GM21515 (cell line): ENCODE data around the gene RNF207.
A peak's percentile ranks its signal among the peaks of the same experiment; 100 is the strongest.

Source experiments
- ATAC-seq: cut with Tn5 transposase; IDR thresholded peaks from one replicate; pipeline ENCODE4 v1.9.1; 2021; ENCODE audit not compliant: unreplicated experiment

The RNF207 gene, protein sequence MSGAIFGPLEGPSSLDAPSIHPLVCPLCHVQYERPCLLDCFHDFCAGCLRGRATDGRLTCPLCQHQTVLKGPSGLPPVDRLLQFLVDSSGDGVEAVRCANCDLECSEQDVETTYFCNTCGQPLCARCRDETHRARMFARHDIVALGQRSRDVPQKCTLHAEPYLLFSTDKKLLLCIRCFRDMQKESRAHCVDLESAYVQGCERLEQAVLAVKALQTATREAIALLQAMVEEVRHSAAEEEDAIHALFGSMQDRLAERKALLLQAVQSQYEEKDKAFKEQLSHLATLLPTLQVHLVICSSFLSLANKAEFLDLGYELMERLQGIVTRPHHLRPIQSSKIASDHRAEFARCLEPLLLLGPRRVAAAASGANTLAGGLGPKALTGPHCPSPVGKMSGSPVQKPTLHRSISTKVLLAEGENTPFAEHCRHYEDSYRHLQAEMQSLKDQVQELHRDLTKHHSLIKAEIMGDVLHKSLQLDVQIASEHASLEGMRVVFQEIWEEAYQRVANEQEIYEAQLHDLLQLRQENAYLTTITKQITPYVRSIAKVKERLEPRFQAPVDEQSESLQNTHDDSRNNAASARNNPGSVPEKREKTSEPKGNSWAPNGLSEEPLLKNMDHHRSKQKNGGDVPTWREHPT

DNA sequence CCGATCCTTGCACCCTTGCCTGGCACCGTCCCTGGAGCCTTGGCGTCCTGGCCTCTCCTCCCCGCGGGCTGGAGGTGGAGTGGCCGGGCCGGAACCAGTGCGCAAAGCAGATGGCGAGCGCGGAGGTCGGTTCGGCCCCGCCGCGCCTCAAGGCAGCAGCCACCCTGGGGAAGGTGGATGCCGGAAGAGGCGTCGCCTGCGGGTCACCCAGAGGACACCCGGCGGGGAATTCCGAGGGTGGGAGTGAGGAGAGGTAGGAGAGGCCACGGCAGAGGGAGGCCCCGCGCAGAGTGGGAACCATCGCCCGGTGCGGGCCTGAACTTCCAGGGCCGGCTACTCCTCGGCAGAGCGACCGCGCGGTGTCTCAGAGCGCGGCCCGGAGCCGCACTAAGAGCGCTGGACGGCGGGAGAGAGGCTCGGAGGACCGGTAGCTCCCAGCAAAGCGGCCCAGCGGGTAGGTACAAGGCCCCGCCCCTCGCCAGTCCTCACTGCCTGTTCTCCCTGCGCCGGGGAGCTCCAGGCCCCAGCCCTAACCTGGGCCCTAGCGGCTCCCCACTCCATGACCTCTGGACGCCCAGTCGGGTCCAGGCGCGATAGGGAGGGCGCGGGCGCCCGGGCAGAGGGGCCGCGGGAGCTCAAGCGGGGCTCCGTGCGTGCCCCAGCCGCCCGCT, at the start of gene RNF207:
RNF207 (plus strand) TSS at position 271 of the 671 bp plus-strand sequence. CDS start 417 bp downstream, outside the sequence.
- ATAC-seq = peak; percentile 39

DNA sequence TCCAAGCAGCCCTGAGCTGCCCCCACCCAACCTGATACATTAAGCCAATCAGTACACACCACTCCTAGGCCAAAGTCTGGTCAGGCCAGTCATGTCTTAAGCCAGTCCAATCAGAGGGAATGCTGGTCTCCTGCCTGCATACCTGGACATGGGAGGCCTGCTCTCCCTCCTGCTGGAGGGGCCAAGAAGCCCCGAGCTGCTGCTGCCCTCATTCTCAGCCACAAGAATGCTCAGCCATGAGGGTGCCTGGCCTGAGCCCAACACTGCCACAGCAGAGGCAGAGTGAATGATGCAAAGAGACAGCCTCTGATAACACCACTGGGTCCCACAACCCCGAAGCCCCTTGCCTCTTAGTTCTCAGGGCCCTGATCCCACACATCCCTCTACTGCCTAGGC, 48.8 kb upstream of the RNF207 start:
- no peak for ATAC-seq

DNA sequence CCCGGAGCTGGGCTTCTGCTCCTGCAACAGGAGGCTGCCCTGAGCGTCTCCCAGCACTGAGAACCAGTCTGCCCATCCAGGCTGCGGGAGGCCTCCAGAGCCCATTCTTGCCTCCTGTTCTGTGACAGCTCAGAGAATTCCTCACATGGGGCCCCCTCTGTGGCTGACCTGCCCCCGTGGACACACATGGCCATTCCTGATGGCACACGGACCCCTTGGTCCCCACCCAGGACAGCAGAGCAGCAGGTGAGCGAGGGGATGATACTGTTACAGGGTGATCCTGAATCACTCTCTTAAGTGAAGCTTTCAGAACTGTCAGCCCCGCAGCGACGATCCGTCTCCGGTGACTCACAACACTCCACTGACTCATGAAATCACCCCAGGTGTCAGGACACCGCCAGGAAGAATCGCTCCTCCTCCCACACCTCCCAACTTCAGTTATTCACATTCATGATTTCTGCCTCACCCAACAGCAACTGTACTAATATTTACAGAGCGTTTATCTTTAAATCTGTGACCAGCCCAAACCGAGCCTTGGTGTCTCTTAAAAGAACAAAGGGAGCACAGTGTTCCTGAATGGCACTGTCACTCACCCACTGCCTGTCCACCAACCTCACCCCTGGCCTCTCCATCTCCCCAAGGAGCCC, 48.3 kb upstream of the RNF207 start:
- no peak for ATAC-seq

DNA sequence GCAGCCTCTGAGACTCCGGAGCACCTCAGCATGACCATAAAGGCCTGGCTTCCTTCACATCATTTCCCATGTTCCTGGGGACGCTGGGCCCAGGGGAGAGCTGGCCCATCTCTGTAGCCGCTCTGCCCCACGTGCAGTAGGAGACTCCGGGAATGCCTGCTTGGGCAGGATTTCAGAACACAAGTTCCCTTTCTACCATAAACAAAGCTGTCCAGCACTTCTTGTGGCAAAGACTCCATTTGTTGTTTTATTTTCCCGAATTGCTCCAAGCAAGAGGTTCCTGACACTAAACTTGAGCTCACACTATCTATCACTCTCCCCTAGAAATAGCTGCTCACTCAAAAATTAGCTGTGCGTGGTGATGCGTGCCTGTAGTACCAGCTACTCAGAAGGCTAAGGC, 47.7 kb upstream of the RNF207 start:
- ATAC-seq = no peak

DNA sequence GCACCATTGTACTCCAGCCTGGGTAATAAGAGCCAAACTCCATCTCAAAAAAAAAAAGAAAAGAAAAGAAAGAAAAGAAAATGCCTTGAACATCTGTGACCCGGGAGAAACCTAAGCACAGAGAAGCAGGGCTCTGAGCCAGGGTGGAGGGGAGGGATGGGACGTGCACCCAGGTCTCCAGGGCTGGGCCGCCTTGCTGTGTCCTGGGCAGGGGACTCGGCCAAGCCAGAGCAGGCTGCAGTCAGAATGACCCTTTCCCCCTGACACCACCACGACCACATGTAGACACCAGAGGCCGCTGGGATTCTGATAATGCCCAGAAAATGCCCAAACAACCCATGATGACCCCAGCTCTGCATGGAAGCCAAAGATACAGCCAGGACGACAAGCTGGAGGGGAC, 43.6 kb upstream of the RNF207 start:
- no peak for ATAC-seq

DNA sequence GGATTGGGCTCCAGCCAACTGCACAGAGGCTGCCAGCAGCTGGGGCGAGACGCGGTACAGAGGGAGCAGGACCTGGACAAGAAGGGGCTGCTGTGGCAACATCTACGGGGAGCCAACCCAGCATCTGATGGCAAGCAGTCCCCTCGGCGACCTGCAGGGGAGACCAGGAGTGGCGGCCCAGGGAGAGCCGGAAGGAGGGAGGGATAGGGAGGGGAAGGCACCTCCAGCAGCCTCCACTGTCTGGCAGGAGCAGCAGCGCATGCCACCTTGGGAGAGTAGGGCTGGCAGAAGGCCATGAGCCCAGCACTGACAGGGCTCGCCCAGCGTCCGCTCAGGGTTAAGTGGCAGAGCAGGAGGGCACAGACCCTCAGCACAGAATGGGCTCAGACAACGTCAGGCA, 43.1 kb upstream of the RNF207 start:
- ATAC-seq = no peak

DNA sequence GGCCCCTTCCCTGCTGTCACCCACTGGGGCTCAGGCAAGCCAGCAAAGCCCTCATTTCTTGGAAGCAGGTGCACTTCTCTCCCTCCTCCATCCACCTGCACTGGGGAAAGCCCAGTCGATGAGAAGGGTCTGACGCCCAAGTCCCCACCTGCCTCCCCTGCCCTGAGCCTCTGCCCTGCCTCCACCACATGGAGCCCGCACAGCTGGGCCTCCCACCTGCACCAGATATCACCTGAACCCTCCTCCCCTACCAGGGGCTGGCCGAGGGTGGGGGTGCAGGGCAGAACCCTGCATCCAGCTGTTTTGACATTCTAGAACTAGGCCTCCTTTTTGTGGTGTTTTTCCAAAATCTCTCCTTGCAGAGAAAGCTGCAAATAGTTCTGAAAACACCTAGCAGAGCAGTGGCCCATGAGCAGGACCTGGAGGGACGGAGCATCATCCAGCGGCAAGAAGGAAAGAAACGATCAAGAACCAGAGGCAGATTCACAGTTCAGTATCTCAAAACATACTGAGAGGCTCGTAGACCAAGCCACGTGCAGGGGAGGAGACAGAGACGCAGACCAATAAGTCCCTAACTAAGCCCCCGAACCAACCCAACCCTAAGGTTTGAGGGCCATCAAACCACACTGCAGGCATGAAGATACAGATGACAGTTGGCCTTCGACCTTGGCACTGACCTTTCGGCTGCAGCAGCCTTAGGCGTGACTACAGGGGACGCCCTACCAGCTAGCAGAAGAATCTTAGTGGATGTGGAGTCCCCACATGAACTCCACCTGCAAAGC, 42.5 kb upstream of the RNF207 start:
- no peak for ATAC-seq

DNA sequence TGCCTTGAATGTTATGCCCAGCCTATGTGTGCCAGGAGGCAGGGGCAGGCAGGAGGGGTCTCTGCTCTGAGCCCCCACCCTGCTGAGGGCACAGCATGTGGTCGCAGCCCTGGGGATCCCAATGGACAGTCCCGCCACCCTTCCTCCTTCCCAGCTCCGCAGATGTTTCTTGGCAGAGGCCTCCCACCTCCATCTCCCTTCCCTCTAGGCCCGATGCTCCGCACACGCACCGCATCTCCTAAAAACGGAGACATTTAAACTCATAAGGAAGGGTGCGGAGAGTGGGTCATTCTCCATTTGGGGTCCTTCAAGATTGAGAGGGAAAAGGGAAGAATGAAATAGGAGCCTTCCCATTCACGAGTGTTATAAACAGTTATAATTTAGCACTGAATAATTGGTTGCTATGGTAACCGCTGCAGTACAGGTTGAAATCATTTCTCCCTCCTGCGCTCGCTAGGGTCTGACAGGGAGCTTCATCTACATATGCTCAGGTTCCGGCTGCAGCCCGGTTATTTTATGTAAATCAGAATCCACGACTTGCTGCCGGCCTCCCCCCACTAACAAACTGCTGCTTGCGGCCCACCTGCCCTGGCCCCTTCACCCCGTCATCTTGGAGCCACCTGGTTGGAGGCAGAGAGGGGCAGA, 41.8 kb upstream of the RNF207 start:
- ATAC-seq = no peak

DNA sequence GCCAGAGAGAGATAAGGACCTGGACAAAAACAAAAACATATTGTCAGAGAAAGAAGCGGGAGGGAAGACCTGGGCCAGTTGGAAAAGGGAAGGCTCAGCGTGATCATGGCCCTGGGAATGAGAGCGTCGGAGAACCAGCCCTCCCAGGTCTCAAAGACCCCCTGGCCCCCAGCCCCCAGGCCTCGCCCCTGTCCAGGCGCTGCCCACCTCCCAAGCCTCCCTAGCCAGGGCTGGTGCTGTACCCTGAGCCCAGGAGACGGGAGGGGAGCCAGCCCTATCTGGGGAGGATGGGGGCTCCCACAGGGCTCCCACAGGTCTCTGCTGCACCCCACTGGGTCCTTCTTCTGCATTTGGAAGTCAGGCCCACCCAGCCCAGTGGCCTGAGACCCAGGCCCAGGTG, 40.9 kb upstream of the RNF207 start:
- no peak for ATAC-seq

DNA sequence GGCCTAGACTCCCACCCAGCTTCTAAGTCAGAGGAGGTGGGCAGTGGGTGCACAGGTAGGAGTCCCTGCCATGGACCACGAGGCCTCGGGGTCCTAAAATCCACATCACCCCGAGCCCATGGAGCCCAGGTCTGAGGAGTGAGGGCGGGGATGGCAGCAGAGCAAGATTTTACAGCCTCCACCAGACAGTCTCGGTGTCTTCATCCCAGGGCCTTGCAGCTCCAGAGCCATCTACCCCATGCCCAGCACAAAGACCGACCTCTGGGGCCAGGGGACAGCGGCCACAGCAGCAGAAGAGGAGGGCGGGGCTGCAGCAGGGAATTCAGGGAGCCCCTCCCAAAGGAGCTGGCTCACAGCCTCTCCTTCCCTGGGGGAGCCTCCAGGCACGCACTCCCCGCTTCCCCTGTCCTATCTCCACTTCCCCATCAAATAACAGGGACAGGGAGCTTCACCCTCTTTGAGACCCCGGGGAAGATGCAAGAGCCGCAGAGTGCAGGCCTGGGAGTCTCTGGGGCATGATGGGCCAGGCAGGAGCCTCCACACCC, 40.4 kb upstream of the RNF207 start:
- ATAC-seq = no peak

DNA sequence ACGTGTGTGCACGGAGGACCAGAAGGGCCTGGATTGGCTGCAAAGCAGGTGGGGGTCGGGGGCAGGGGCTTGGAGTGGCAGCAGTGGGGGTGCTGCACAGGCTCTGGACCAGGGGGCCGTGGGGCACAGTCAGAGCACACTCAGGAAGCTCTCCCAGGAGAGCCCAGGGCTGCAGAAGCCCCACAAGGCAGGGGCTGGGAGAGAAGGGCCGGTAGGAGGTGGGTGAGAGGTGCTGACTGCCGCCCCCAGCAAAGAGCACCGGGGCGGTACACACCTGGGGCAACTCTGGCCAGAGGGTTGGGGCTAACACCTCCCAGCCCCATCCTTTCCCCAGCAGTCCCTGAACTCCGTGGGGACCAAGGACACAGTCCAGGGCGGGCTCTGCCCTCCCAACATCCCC, 39.7 kb upstream of the RNF207 start:
- no peak for ATAC-seq

DNA sequence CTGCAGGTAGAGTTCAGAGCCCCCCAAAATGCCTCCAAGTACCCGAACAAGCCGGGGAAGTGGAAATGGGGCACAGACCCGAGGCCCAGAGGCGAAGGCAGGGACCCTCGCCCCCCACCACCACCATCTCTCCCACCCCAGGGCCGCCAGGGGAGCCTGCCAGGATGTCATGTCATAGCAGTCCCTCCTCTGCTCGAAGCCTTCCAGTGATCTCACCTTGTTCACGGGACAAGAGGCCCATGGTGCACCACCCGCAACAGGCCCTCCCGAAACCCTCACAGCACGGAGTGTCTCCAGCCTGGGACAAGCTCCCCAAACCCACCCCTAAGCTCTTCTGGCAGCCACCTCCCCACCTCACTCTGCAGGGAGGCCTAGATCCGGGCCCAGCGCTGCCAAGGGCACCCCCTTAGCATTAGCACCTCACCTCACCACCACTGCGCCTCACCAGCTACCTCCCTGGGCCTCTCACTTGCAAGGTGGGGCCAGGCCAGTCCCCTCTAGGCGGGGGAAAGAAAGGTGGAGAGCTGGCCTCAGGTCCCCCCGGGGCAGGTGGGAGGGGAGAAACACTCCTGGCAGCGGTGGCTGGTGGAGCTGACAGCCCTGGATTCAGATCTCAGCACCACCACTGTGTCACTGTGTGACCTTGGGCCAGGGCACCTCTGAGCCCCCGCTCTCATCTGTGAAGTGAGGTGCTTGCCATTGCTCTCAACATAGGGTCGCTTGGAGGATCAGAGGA, 39.1 kb upstream of the RNF207 start:
- no peak for ATAC-seq

DNA sequence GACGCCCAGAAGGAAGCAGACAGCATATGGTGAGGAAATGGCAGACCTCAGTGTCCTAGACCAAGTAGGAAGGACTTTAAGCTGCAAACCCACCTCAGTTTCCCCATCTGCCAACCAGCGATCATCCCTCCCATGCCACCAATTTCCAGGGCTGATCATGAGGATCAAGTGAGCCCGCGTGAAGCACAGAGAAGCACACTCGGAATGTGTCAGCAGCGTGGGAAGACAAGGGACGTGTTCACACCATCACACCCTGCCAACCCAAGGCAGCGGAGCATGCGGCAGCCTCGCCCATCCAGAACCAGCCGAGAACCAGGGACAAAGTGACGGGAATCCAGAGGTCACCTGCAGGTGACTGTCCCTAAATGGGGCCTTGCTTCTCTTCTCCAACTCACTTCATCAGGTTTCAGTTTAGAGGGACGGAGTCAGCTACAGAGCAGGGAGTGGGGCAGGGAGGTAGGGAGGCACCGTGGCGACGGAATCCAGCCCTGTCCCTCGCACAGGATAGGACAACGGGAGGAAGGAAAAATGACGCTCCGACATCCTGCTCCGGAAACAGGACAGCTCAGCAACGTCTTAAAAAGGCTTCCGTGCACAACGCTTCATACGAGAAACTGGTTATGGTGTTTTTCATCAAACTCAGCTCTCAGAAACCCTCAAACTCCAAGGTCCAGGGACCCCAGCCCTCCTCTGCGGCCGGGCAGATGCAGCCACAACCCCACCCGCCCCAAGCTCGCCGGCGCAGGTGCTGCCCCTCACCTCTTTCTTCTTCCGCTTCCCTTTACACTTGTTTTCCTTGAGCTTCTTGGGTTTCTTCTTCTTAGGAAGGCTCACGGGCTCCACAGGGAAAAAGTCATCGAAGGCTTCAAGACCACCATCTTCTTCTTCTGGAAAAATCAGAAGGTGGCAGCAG, 38.3 kb upstream of the RNF207 start:
- ATAC-seq = no peak

DNA sequence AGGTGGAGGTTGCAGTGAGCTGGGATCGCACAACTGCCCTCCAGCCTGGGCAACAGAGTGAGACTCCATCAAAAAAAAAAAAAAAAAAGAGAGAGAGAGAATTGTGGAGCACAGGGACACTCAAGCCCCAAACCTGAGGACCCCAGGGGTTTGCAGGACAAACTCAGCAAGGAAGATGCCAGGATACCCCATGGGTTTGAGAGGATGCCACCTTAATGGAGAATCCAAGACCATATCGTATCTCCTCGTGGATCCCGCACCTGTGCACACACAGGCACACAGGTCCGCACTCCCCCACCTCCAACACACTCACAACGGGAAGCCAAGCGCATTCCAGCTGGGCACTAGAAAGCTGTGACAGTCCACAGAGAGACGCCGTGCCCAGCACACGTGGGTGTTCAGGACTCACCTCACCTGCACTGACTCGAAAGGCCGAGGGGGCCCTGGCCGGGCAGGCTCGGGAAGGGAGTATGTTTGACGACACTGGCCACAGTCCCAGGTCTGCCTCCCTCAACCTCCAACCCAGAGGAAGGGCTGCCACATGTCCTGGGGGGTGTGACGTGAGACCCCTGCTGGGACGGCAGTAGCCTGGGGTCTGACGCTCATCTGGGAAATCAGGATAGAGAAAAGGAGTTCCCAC, 36.9 kb upstream of the RNF207 start:
- ATAC-seq = no peak

DNA sequence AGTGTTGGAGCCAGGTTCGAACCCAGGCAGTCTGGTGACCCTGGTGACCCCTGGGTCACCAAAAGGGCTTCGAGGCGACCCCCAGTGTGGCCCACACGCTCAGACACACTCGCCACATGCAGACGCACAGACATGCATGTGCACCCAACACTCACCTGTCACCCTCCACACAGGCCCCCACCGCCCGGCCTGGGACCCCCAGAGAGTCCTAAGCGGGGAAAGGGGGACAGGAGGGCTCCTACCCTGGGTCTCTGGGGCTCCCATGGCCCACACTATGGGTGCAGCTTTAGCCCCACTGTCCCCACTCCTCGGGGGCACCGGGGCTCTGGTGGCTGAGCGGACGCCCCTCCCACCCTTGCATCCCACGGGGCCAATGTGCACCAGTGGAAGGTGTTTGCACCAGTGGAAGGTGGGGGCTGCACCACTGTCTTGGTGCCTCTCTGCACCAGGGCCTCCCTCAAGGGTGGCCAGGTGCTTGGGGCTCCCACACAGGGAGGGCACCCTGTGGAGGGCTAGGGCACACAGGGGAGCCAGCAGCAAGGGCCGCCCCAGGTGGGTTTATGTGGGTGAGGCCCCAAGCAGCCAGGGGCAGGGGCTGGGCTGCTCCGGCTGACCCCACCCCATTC, 35.7 kb upstream of the RNF207 start:
- ATAC-seq = no peak

DNA sequence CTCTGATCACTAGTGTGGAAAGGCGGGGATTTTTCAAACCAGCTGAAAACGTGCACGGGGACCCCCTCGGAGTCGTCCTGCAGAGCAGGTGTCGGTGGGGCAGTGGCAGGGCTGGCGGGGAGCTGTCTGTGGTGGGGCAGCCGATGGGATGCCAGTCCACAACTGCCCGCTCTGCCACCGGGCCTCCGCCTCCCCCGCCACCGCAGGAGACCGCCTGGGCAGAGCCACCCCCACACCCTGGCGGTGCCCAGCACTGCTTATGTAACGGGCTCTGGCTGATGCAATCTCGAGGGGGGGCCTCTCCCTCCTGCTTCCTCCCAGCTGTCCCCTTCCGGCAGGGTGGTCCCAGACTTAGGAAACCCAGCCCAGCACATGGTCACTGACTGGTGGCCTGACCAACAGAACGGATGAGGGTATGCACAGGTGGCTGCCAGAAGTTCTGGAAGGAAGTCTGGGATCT, 35.1 kb upstream of the RNF207 start:
- ATAC-seq = no peak

DNA sequence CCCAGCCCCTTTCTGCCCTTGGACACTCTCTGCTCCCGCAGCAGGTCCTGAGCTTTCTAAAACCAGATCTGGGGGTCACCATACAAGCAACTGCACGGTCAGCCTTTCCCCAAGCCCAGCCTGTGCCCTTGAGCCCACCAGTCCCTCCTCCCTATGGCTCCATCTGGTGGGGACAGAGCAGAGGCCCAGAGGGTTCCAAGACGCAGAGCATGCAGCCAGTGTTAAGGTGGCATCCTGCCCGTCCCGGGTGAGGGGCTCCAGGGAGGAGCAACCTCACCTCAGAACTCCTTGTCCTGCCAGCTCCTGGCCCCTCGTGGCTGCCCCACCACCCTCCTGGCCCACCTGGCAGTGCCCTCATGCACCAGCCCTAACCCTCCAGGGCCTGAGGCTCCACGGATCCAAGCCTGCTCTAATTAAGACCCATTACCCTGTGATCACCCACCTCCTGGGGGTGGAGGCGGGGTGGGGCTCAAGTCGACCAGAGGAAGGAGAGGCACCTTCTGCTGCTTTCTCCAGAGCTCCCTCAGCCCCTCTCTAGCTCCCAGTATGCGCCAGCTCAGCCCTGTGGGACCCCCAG, 34.3 kb upstream of the RNF207 start:
- no peak for ATAC-seq
